Brain microvascular endothelial cell (primary cell): ENCODE results near the gene CTPS2.
"Not testable (repeated sequence)": the region's sequence is repeated elsewhere in the genome, so short reads cannot be mapped to it uniquely, and the experiment has no call there.

Source experiments
- DNase-seq: peaks from one replicate; pipeline ENCODE4 v3.0.0-alpha.2; 2020
- H3K27ac ChIP-seq: fragments of 250-450 bp; sonication (Bioruptor Pico); 2 replicates; pipeline ENCODE4 v1.5.1; 2020; ENCODE audit warnings: mild to moderate bottlenecking, moderate library complexity
- H3K27me3 ChIP-seq: fragments of 250-450 bp; sonication (Bioruptor Pico); replicated peaks from 2 replicates; pipeline ENCODE4 v1.5.1; 2020; ENCODE audit warnings: mild to moderate bottlenecking
- H3K36me3 ChIP-seq: fragments of 250-450 bp; sonication (Bioruptor Pico); replicated peaks from 2 replicates; pipeline ENCODE4 v1.5.1; 2020; ENCODE audit warnings: mild to moderate bottlenecking
- H3K4me3 ChIP-seq: 2 replicates; pipeline ENCODE4 v1.5.1; 2011; ENCODE audit warnings: low read depth, mild to moderate bottlenecking, control low read depth, low read length, moderate library complexity
- in situ Hi-C: cut with HindIII; loops from 2 replicates; pipeline ENCODE4 v1.10.0; 2017; ENCODE audit warnings: low sequenced_read_pairs, low pct_ligation_motif_present
- TF ChIP-seq, protein P1 (sequence below): IDR thresholded peaks from 2 replicates; pipeline ENCODE4 v1.5.1; 2011; ENCODE audit warnings: low read depth, mild to moderate bottlenecking, moderate library complexity, low read length, control low read depth, inconsistent platforms; ENCODE audit errors: missing control alignments

CTPS2 gene

GRCh38 chrX:16730450-16730849 is 18.0 kb upstream of the CTPS2 start:
- no peak for DNase-seq
- Histone ChIP-seq H3K27me3 (no peaks in the 10 kb centered on the region), H3K27ac (no peak overlapping the region), H3K36me3 (peaks cover under 1% of the 10 kb centered on the region), H3K4me3 (no peak overlapping the region)
- TF ChIP-seq, protein P1, sequence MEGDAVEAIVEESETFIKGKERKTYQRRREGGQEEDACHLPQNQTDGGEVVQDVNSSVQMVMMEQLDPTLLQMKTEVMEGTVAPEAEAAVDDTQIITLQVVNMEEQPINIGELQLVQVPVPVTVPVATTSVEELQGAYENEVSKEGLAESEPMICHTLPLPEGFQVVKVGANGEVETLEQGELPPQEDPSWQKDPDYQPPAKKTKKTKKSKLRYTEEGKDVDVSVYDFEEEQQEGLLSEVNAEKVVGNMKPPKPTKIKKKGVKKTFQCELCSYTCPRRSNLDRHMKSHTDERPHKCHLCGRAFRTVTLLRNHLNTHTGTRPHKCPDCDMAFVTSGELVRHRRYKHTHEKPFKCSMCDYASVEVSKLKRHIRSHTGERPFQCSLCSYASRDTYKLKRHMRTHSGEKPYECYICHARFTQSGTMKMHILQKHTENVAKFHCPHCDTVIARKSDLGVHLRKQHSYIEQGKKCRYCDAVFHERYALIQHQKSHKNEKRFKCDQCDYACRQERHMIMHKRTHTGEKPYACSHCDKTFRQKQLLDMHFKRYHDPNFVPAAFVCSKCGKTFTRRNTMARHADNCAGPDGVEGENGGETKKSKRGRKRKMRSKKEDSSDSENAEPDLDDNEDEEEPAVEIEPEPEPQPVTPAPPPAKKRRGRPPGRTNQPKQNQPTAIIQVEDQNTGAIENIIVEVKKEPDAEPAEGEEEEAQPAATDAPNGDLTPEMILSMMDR: no peak
- in situ Hi-C loops: no loop called here

- Histone ChIP-seq H3K27ac (no peak overlapping the region), H3K4me3 (no peak overlapping the region), H3K27me3 (no peaks in the 10 kb centered on the region), H3K36me3 (no peaks in the 10 kb centered on the region)
- in situ Hi-C loops: no loop called here
- TF ChIP-seq, protein P1: no peak
- DNase-seq: no peak
Observed at GRCh38 chrX:16727637-16728036, 15.2 kb upstream of the CTPS2 start.

DNA sequence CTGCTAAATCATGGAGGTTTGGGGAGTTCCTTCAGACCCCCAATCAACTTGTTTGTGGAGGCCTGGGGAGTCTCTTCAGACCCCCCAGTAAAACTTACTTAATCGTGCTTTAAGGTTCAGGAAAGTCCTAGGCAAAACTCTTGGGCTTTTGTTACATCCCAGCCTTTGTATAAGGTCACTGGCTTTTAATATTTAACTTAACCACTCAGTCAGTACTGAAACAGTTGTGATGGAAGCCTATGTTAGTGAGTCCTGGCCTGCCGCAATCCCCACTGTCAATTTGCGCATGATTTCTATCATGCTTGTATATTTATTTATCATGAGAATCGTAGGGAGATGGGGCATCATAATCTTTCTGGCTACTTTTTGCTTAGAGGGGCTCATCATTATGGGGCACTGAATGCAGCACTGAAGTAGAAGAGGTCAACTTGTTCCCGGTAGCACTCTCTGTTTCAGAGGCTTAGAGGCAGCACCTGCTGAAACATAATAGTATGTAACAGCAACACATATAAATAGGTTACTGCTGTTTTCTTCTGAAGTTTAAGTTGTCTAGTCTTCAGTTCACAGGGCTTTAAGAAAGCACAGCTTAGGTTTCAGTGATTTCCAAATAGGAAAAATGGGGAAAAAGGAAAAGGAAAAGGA is 14.0 kb upstream of the CTPS2 start:
- H3K27ac ChIP-seq, H3K4me3 ChIP-seq, H3K36me3 ChIP-seq, H3K27me3 ChIP-seq, DNase-seq, in situ Hi-C loops: not testable (repeated sequence)

DNA sequence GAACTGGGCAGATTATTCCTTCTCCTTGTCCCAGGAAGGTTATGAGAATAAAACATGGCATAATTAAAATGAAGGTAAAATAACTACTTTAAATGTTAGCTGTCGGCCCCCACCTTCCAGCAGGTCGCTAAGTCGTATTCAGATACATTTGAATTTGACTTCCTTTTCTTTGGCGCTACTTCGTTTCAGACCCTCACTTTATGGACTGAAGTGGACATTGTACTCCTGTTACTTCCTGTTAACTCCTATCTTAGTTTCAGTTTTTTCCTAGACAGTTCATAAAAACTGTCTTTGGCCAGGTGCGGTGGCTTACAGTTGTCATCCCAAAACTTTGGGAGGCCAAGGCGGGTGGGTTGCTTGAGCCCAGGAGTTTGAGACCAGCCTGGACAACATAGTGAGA is 12.6 kb upstream of the CTPS2 start:
- no peak overlapping the region for H3K4me3 ChIP-seq
- no peak overlapping the region for H3K27ac ChIP-seq
- H3K27me3 ChIP-seq: no peaks in the 10 kb centered on the region
- DNase-seq: no peak
- no peaks in the 10 kb centered on the region for H3K36me3 ChIP-seq
- in situ Hi-C loops: no loop called here
- TF ChIP-seq, protein P1: no peak

GRCh38 chrX:16722481-16722880 is 10.0 kb upstream of the CTPS2 start:
- H3K27me3 ChIP-seq: no peaks in the 10 kb centered on the region
- TF ChIP-seq, protein P1: no peak
- DNase-seq: no peak
- H3K4me3 ChIP-seq: no peak overlapping the region
- H3K36me3 ChIP-seq: no peaks in the 10 kb centered on the region
- in situ Hi-C loops: no loop called here
- no peak overlapping the region for H3K27ac ChIP-seq

GRCh38 chrX:16719334-16720084 is 7.0 kb upstream of the CTPS2 start, which contains the start of gene SYAP1:
TSS of gene SYAP1 (plus strand) at chrX:16719612. CDS start at chrX:16719725, 113 bp downstream.
- DNase-seq: peak; percentile 98
- Histone ChIP-seq H3K27ac (peak within 1 kb of the TSS; percentile 94), H3K4me3 (peak within 1 kb of the TSS; percentile 91), H3K36me3 (no peaks in the 10 kb centered on the region), H3K27me3 (no peaks in the 10 kb centered on the region)
- in situ Hi-C loops: no loop called here
- TF ChIP-seq, protein P1: peak; percentile 11
